HG03354 (cell line): ENCODE measurements around the gene MACIR.

Source experiments
- ATAC-seq: cut with Tn5 transposase; IDR thresholded peaks from one replicate; pipeline ENCODE4 v1.9.1; 2021; ENCODE audit warnings: mild to moderate bottlenecking; ENCODE audit not compliant: unreplicated experiment, poor library complexity, severe bottlenecking

The MACIR gene

DNA sequence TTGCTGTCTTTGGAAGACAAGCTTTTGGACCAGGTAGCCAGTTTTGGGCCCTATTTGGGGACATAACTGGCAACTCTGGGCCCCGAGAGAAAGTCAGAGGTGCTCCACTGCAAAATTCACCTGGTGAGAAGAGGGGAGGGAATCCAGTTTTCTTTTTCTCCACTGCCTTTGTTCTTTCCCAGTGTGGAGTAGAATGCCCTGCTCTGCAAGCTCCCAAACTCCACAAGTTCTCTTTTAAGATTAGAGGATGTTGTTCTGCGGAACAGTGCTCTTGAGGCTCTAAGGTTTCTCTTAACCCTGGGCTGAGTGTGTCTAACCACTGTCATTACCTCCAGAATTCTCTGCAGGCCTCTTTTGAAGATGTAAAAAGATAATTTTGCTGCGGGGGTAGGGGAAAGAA, 25.3 kb downstream of the MACIR start:
- ATAC-seq = no peak

DNA sequence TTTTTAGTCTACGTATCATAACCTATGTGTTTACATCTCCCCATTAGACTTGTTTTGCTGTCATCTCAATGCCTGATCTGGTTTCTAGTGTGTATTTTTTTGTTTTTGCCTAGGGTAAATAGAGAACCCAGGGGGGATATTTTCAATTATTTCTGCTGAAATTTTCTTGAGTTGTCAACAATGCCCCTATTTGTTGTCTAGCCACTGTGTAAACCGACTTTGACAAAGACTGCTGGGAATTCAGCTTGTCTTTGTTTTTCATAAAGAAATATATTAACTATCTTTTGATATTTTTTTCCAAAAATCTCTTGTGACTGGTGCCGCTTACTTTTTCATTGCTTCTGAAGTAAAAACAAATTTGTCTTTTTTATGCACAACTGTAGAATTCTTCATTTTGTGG, 28.1 kb downstream of the MACIR start:
- no peak for ATAC-seq

DNA sequence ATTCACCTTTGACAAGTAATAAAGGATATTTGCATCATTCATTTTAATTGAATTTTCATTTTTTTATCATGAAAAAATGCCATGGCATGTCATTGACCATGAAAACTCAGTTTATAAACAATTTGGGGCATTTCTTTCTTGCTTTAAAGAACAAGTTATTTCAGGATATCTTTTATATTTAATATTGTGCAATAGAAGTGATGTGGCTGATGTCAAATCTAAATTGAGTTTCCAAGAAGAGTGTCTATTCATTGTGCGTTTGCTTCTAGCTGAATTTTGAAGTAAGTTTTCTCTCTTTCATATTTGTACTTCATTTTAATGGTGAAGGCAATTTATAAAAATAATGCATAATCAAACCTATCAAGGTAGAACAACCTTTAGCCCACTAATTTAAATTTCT, 30.5 kb downstream of the MACIR start:
- no peak for ATAC-seq

DNA sequence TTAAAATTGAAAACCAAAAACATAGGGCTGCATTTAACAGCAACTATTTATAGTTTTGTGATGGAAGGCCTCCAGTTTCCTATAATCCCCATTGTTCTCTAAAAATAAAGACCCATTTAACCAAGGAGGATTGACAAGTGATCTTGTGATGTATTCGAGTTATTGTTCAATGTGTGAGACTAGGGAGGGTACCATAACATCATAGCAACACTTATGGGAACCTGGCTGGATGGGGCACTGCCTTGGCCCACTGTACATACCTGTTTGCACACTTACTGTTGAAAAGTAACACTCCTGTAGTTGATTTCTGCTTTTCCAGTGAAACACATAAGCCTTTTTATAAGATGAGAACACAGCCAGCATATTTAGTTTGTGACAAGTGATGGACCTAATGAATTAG, 32.3 kb downstream of the MACIR start:
- no peak for ATAC-seq

DNA sequence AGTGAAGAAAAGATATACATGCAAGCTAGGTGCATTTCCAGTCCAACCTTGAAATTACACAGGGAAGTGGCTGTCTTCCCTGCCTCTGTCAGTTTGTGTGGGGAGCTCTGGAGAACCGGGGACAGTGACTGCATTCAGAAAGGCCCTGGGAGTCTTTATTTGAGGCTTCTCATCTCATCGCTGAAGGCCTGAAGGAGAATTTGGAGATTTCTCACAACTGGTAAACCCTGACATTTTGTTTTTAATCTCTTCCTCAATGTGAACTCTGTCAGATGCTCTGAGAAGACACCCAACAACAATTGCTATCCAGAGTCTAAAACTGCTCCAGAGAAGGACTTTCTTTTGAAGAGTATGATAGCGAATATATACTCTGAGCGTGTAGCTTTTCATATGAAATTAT, 33.0 kb downstream of the MACIR start:
- no peak for ATAC-seq

DNA sequence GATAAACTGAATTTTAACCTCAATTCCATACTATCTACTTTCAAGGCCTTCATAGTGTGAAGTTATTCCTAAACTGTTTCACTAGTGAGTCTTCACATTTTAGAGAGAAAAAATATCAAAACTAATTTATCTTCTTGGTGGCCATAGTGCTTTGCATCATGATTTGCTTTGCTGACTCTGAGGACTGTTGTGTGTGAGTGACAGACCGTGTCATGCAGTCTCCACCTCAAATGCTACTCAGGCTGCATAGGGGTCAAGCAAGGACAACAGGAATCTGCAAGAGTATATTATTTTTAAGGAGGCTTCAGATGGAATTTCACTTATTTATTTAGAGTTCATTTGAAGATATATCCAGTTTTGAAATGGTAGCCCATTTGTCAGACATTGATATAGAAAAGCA, 34.5 kb downstream of the MACIR start:
- no peak for ATAC-seq

DNA sequence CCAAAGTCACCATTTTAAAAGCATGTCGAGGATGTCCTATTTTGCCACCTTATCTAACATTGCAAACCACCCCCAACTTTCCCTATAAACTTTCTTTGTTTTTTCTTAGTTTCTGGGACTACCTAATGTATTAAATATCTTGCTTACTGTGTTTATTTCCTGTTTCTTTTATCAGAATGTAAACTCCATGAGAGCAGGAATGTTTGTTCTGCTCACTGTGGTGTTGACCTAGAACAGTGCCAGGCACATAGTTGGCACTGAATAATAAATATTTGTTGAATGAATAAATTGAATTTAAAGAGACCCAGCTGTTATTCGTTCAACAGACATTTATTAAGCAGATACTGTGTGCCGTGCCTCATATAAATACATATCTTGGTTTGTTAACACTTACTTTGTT, 35.2 kb downstream of the MACIR start:
- no peak for ATAC-seq

GRCh38 chr5:103294906-103295305, 36.3 kb downstream of the MACIR start:
- no peak for ATAC-seq

GRCh38 chr5:103295424-103295823, 36.9 kb downstream of the MACIR start:
- no peak for ATAC-seq

GRCh38 chr5:103295871-103296270, 37.3 kb downstream of the MACIR start:
- ATAC-seq = no peak

- ATAC-seq = no peak
Observed at GRCh38 chr5:103298117-103298516, 39.6 kb downstream of the MACIR start.

DNA sequence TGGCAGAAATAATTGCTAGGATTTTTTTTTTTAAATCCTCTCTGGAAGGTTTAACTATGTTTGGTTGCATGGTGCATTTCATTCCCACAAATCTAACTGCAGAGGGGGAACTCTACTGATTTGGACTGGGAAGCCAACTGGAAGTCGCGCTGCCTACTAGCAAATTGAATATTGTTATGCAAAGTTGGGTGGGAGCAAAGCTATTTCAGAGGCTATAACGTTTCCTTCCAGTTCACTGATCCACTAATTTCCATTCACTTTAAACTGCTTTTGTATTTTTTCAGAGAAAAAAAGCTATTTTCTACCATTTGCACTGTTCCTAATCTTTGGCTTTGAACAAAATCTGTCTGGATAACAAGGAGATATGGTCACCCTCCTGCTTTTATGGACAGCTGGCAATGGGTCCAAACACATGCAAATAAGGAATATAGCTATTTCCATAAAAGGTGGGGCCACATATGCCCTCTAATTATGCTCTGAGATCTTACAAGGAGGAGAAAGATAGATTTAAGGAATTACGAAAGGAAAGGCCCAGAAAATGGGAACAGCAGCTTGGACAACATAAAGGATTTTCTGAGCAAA, 40.1 kb downstream of the MACIR start:
- no peak for ATAC-seq

DNA sequence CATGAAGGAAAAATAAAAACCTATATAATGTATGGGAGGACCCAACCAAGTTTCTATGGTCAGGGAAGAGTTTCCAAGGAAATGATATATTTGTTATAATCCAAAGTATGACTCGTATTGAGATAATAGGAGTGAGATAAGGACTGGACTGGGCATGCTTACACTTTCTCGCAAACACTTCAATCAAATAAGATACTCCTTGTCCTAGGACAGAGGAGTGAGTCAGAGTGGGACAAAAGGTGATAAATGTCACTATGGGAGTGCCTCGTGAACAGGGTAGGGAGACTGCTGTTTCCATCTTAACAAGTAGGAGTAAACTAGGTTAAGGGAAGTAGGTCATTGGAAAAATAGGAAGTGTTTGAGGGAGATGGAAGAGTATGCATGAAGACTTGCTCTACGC, 47.2 kb downstream of the MACIR start:
- no peak for ATAC-seq

DNA sequence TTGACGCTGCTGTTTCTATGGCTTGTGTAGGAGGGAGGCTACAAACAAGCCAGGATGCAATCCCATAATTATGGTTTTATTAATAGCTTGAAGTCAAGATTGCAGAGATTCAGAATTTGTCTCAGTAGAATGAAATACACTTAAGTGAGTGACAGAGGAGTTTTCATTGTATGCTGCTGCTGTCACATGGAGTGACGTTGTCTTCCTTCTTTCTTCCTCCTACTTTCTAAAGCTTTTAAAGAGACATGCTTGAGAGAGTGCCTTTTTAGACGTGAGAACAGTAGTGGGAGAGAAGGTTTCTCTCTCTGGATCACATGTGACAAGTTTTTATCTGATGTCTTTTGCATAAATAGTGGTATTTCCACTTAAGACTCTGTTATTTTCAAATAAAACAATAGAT, 48.9 kb downstream of the MACIR start:
- no peak for ATAC-seq

DNA sequence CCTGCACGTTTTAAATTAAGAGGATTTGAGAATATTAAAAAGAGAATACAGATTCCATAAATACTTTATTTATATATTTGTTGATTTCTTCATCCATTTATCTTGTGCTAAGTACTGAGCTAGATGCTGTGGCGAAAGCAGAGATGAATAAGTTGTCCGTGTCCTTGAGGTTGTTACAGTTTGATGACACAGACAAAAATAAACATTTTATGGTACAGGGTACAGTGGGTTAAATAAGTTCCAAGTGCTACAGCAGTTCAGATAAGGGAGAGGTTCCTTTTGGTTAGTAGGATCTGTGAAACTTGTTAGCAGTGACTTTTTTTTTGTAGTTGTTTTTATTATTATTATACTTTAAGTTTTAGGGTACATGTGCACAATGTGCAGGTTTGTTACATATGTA, 50.2 kb downstream of the MACIR start:
- ATAC-seq = no peak

DNA sequence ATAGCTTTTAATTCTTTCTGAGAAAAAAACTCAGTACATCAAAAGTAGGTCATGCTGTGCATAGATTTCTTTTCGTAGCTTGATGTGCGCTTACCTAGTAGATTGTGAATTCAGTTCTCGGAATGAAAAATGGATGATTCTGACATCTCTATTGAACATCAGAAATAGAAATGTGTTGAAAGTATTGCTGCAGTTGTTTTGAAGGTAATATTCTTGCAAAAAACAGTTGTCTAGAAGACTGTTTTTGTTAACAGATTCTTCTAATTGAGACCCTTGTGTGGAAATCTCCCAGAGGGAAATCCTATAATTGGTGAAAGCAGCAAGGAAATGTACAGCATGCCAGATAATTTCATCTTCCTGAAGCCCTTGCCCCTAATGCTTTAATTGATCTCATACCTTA, 54.5 kb downstream of the MACIR start:
- ATAC-seq = no peak

DNA sequence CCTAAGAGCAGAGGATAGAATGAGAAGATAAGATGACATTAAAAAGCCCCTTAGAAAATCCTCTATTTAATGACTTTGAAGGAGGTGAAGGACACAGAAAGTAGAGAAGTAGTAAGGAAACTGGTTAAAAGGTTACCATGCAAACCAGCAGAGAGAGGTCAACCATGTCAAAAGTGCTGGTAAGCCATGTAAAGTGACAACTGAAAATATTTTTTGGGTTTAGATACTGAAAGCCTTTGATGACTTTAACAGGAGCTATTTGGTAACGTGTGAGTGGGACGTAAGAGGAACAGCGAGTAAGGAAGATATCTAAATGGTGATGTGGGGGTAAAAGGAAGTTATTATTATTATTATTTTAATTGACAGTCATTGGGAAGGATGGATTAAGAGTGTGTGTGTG, 56.9 kb downstream of the MACIR start:
- ATAC-seq = no peak

- ATAC-seq = no peak
Observed at GRCh38 chr5:103327451-103327850, 68.9 kb downstream of the MACIR start.

DNA sequence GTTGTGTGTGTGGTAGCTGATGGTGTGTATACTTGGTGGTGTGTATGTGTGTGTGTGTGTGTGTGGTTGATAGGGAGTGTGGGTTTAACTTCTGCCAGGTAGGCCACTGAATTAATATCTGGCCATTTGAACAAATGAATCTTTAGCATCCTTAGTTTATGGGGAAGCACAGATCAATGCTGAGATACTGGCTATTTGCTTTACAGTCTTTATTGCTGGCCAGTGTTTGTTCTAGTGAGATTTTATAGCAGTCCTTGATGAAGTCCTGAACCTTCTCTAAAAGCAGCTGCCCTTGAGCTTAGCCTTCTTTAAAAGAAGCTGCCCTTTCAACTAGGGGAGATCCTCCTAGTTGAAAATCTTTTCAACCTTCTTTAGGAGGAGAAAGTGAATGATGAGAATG, 69.3 kb downstream of the MACIR start:
- no peak for ATAC-seq
